Measurements from ENCODE around the gene UBL7.

UBL7 gene

GRCh38 chr15:74426404-74427281 is 34.3 kb downstream of the UBL7 start:
- H3K27me3 ChIP-seq (ENCODE audit: control insufficient read depth, insufficient read depth, low read length), result no peaks in the 10 kb centered on the region
- no peaks in the 10 kb centered on the region for H3K36me3 ChIP-seq (ENCODE audit: control insufficient read depth, low read depth, low read length)
- H3K4me1 ChIP-seq (ENCODE audit: control insufficient read depth, low read depth, low read length), result peaks cover 13% of the 10 kb centered on the region
- no peak overlapping the region for H3K9ac ChIP-seq (ENCODE audit: low read length)
- no peak overlapping the region for H3K27ac ChIP-seq (ENCODE audit: low read length)
- H3K4me3 ChIP-seq (ENCODE audit: low read length), result no peak overlapping the region
- no peaks in the 10 kb centered on the region for H3K9me3 ChIP-seq (ENCODE audit: control insufficient read depth, low read depth, low read length)

DNA sequence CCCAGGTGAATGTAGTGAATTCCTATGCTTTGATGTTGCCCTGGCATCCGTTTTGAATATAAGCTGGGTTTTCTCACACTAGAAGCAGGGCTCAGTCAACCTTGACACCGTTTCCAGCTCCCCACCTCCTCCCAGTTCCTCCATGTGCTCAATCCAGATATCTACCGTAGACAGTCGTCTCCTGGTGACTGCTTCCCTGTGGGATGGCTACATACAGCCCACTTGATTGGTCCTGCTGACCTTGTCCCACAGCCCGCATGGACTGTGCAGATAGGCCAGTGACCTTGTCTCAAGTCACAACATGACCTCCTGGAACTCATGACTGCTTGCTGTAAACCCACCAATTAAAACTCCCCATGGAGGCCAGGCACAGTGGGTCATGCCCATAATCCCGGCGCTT is 35.3 kb downstream of the UBL7 start:
- Histone ChIP-seq H3K4me1 (ENCODE audit: control insufficient read depth, low read depth, low read length) (peaks cover 16% of the 10 kb centered on the region), H3K4me3 (ENCODE audit: low read length) (no peak overlapping the region), H3K27ac (ENCODE audit: low read length) (no peak overlapping the region), H3K36me3 (ENCODE audit: control insufficient read depth, low read depth, low read length) (no peaks in the 10 kb centered on the region), H3K9ac (ENCODE audit: low read length) (no peak overlapping the region), H3K9me3 (ENCODE audit: control insufficient read depth, low read depth, low read length) (no peaks in the 10 kb centered on the region), H3K27me3 (ENCODE audit: control insufficient read depth, insufficient read depth, low read length) (no peaks in the 10 kb centered on the region)

DNA sequence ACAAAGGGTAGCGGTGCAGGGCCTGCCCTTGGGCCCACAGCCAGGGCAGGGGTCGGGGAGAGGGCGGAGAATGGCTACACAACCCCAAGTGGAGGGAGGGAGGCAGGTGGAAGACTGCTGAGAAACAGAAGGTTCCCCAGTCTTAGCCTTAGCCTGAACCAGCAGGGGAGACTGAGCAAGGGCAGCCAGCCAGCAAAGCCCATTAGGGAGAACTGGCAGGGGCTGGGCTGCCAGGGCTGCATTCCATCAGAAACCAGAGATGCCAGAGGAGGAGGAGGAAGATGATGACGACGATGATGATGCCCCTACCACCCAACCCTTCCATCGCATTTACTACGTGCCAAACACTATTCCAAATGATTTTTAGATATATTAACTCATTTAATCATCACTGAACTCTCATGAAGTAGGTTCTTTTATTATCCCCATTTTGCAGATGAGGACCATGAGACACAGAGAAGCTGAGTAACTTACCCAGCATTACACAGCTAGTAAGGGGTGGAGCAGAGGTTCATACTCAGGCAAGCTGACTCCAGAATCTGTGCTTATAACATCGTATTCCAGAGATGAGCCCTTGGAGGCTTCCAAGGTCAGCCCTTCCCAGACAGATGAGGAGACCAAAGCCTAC is 35.9 kb downstream of the UBL7 start:
- no peaks in the 10 kb centered on the region for H3K36me3 ChIP-seq (ENCODE audit: control insufficient read depth, low read depth, low read length)
- H3K4me3 ChIP-seq (ENCODE audit: low read length), result no peak overlapping the region
- H3K27ac ChIP-seq (ENCODE audit: low read length), result no peak overlapping the region
- no peaks in the 10 kb centered on the region for H3K9me3 ChIP-seq (ENCODE audit: control insufficient read depth, low read depth, low read length)
- peaks cover 16% of the 10 kb centered on the region for H3K4me1 ChIP-seq (ENCODE audit: control insufficient read depth, low read depth, low read length)
- no peaks in the 10 kb centered on the region for H3K27me3 ChIP-seq (ENCODE audit: control insufficient read depth, insufficient read depth, low read length)
- no peak overlapping the region for H3K9ac ChIP-seq (ENCODE audit: low read length)

- Histone ChIP-seq H3K27ac (ENCODE audit: low read length) (no peak overlapping the region), H3K4me3 (ENCODE audit: low read length) (no peak overlapping the region), H3K9ac (ENCODE audit: low read length) (no peak overlapping the region), H3K4me1 (ENCODE audit: control insufficient read depth, low read depth, low read length) (peaks cover 16% of the 10 kb centered on the region), H3K9me3 (ENCODE audit: control insufficient read depth, low read depth, low read length) (no peaks in the 10 kb centered on the region), H3K27me3 (ENCODE audit: control insufficient read depth, insufficient read depth, low read length) (no peaks in the 10 kb centered on the region), H3K36me3 (ENCODE audit: control insufficient read depth, low read depth, low read length) (no peaks in the 10 kb centered on the region)
Measured at GRCh38 chr15:74423431-74424257, 37.3 kb downstream of the UBL7 start.

DNA sequence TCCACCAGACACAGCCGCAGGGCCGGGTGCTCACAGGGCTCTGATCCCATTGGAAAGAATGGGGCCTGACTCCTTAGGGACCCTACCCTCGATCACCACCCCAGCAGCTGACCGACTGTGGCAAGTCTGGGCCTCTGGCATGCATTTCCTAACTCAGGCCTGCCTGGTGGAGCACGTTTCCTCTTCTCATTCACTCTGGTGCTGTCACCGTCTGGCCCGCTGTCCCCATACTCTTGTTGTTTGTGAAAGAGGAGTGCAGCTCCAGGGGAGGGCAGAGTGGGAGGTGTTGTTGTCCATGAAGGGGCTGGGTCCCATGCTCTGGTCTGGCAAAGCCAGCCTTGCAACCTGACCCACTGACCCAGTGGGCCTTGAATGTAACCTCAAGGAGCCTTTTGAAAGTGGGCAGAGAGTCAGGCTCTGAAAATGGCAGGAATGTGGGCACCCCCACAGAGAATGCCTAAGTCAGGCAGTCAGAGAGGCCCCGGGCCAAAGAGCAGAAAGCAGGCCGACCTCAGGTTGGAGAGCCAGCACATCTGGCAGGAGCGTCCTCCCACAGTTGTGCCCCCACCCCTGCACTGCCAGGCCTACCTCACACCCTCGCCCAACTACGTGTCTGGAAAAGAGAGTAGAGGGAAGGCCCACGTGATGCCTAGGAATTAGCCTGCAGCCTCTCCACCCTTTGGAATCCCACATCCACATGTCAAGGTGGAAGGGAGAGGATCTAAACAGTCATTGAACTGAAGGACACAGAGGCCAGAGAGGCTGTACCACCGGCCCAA is 38.1 kb downstream of the UBL7 start:
- H3K9me3 ChIP-seq (ENCODE audit: control insufficient read depth, low read depth, low read length), result no peaks in the 10 kb centered on the region
- H3K4me3 ChIP-seq (ENCODE audit: low read length), result no peak overlapping the region
- peaks cover 16% of the 10 kb centered on the region for H3K4me1 ChIP-seq (ENCODE audit: control insufficient read depth, low read depth, low read length)
- peak overlapping the region; percentile 5 for H3K27ac ChIP-seq (ENCODE audit: low read length)
- no peak overlapping the region for H3K9ac ChIP-seq (ENCODE audit: low read length)
- no peaks in the 10 kb centered on the region for H3K27me3 ChIP-seq (ENCODE audit: control insufficient read depth, insufficient read depth, low read length)
- H3K36me3 ChIP-seq (ENCODE audit: control insufficient read depth, low read depth, low read length), result no peaks in the 10 kb centered on the region

DNA sequence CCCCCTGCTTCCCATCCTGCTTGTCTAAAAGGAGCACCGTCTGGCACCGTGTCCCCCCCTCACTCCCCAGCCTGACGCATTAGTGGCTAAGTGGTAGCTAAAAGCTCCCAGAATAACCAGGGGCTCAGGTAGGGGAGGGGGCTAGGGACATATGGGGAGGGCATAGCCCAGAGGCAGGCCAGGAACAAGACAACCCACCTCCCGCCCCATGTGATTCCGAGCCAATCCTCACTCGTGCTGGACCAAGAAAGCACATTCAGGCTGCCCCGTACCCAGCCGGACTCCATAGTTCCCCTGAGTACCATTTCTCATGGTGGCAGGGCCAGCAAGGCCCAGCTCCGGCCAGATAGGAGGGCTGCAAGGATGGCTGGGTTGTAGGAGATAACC is 38.7 kb downstream of the UBL7 start:
- no peaks in the 10 kb centered on the region for H3K36me3 ChIP-seq (ENCODE audit: control insufficient read depth, low read depth, low read length)
- peaks cover 16% of the 10 kb centered on the region for H3K4me1 ChIP-seq (ENCODE audit: control insufficient read depth, low read depth, low read length)
- no peak overlapping the region for H3K9ac ChIP-seq (ENCODE audit: low read length)
- no peak overlapping the region for H3K4me3 ChIP-seq (ENCODE audit: low read length)
- H3K9me3 ChIP-seq (ENCODE audit: control insufficient read depth, low read depth, low read length), result no peaks in the 10 kb centered on the region
- no peak overlapping the region for H3K27ac ChIP-seq (ENCODE audit: low read length)
- no peaks in the 10 kb centered on the region for H3K27me3 ChIP-seq (ENCODE audit: control insufficient read depth, insufficient read depth, low read length)

DNA sequence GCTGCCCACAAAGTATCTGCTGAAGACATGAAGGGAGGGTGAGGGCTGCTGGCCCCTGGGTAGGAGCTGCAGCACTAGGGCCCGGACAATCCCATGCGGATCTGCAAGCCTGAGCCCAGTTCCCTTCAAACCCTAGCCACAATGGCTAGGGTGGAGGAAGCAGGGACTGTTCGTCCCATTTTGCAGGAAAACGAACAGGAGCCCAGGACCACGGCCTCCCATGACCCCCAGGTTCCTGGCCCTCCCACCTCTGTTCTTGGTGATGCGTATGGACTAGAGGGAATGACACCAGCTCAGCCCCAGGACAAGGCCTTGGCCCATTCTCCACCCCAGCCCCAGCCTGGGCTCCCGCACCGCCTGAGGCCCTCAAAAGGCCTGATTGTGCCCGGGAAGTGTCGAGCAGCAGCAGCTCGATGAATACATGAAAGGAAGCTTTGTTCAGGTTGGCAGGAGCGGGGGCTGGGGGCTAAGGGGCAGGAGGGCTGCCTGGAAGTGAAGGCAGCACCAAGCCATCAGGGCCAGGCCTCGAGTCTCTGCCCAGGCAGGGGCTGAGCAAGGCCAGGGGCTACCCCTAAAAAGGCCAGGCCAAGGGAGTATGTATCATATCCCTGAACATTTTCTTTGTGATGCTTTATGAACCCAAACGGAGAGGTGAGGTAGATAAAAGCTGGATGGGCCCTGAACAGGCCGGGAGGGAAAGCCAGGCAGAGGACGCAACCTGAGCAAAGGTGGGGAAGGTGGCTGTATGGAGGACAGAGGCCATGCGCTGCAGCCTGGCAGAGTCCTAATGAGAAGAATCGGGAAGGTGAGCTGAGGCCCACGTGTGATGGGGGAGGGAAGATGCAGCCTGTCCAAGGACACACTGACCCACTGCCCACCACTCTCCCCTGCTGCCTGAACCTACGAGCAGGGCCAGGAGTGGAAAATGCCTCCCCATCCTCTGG is 39.4 kb downstream of the UBL7 start:
- Histone ChIP-seq H3K9me3 (ENCODE audit: control insufficient read depth, low read depth, low read length) (no peaks in the 10 kb centered on the region), H3K9ac (ENCODE audit: low read length) (no peak overlapping the region), H3K36me3 (ENCODE audit: control insufficient read depth, low read depth, low read length) (peaks cover under 1% of the 10 kb centered on the region), H3K4me3 (ENCODE audit: low read length) (no peak overlapping the region), H3K4me1 (ENCODE audit: control insufficient read depth, low read depth, low read length) (peaks cover 16% of the 10 kb centered on the region), H3K27me3 (ENCODE audit: control insufficient read depth, insufficient read depth, low read length) (no peaks in the 10 kb centered on the region), H3K27ac (ENCODE audit: low read length) (no peak overlapping the region)

- H3K9ac ChIP-seq (ENCODE audit: low read length), result no peak overlapping the region
- no peak overlapping the region for H3K27ac ChIP-seq (ENCODE audit: low read length)
- H3K36me3 ChIP-seq (ENCODE audit: control insufficient read depth, low read depth, low read length), result peaks cover 10% of the 10 kb centered on the region
- no peaks in the 10 kb centered on the region for H3K27me3 ChIP-seq (ENCODE audit: control insufficient read depth, insufficient read depth, low read length)
- H3K4me1 ChIP-seq (ENCODE audit: control insufficient read depth, low read depth, low read length), result peaks cover 16% of the 10 kb centered on the region
- H3K9me3 ChIP-seq (ENCODE audit: control insufficient read depth, low read depth, low read length), result no peaks in the 10 kb centered on the region
- no peak overlapping the region for H3K4me3 ChIP-seq (ENCODE audit: low read length)
Measured at GRCh38 chr15:74420193-74420905, 40.6 kb downstream of the UBL7 start.

DNA sequence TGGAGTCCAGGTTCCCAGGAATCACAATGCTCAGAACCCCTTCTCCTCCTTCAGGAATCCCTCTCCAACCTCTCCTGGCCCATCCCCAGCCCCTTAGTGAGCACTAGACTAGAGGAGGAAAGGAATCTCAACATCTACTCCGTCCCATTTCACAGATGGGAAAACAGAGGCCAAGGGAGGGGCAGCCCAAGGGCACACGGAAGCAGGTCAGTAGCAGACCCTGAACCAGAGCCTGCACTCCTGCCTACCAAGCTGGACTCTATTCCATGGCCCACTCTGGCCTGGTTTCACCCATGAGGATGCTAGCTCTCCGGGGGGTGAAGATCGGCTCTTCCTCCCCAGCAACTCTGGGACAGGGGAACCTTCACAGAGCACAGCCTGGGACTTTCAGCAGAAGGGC is 41.5 kb downstream of the UBL7 start:
- peaks cover 16% of the 10 kb centered on the region for H3K4me1 ChIP-seq (ENCODE audit: control insufficient read depth, low read depth, low read length)
- H3K27ac ChIP-seq (ENCODE audit: low read length), result no peak overlapping the region
- H3K27me3 ChIP-seq (ENCODE audit: control insufficient read depth, insufficient read depth, low read length), result no peaks in the 10 kb centered on the region
- no peak overlapping the region for H3K4me3 ChIP-seq (ENCODE audit: low read length)
- no peaks in the 10 kb centered on the region for H3K9me3 ChIP-seq (ENCODE audit: control insufficient read depth, low read depth, low read length)
- H3K36me3 ChIP-seq (ENCODE audit: control insufficient read depth, low read depth, low read length), result peaks cover 14% of the 10 kb centered on the region
- H3K9ac ChIP-seq (ENCODE audit: low read length), result no peak overlapping the region

Data from iPS-18a (cell line).